Stimulated activated CD4-positive, alpha-beta T cell treated with anti-CD3 and anti-CD28 coated beads, Interleukin-1b, Interleukin-23, amount 100 ng/mL, for 48 hours (primary cell): ENCODE results near the gene DUS1L.
"Not testable (repeated sequence)": the region's sequence is repeated elsewhere in the genome, so short reads cannot be mapped to it uniquely, and the experiment has no call there.

Source experiments
- DNase-seq: peaks from one replicate; pipeline ENCODE4 v3.0.0-alpha.2; 2020

The DUS1L gene

GRCh38 chr17:82038796-82039409 lies 26.7 kb downstream of the DUS1L start:
- not testable (repeated sequence) for DNase-seq

GRCh38 chr17:82037889-82038195 lies 27.8 kb downstream of the DUS1L start:
- DNase-seq: no peak

GRCh38 chr17:82037092-82037888 lies 28.3 kb downstream of the DUS1L start, which contains the start of gene DCXR:
TSS of gene DCXR (minus strand) at chr17:82037697. CDS start at chr17:82037682, 15 bp downstream.
- peak; percentile 96 for DNase-seq

DNA sequence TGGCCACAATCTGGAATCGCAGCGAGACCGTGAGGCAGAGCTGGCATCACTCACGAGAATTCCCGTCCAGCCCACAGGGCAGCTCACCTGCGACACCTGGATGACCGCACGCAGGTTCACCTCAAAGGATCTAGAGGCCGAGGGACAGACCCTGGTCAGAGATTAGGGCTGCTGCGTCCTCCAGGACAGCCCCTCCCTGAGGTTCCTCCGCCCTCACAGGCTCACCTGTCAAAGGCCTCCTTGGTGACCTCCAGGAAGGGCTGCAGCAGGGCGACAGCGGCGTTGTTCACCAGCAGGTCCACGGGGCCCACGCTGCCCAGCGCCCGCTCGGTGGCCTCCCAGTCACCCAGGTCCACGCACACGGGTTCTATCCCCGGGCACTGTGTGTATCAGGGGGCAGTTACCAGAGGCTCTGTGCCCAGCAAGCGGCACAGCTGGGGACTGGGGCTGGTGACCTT lies 28.9 kb downstream of the DUS1L start:
- DNase-seq: no peak

DNA sequence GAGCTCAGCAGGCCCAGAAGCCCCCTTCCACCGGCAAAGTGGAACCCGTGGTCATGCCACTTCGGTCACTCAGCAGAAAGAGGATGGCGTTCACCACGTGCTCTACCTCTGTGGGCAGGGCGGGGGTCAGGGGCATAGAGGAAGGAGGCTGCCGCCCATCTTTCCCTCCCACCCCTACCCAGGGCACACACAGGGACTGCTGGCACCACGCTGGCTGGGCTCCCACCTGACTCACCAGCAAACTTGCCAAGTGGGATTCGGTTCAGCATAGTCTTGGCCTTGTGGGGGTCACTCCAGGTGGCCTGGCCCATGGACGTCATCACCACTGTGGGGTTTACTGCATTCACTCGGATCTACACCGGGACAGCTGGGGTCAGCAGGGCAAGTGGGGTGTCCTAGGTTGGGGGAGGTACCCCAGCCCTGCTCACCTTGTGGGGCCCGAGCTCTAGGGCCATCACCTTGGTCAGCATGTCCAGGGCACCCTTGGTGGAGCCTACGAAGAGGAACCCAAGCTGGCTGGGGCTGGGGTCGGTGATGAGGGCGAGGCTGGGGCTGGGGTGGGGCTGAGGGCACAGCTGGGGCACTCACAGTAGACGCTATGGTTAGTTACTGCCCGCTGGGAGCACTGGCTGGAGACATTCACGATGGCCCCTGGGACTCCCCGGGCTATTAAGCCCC lies 29.5 kb downstream of the DUS1L start:
- DNase-seq: no peak

GRCh38 chr17:82035488-82035887 lies 30.1 kb downstream of the DUS1L start:
- no peak for DNase-seq

- no peak for DNase-seq
Measured at GRCh38 chr17:82034371-82035011, 31.1 kb downstream of the DUS1L start.

DNA sequence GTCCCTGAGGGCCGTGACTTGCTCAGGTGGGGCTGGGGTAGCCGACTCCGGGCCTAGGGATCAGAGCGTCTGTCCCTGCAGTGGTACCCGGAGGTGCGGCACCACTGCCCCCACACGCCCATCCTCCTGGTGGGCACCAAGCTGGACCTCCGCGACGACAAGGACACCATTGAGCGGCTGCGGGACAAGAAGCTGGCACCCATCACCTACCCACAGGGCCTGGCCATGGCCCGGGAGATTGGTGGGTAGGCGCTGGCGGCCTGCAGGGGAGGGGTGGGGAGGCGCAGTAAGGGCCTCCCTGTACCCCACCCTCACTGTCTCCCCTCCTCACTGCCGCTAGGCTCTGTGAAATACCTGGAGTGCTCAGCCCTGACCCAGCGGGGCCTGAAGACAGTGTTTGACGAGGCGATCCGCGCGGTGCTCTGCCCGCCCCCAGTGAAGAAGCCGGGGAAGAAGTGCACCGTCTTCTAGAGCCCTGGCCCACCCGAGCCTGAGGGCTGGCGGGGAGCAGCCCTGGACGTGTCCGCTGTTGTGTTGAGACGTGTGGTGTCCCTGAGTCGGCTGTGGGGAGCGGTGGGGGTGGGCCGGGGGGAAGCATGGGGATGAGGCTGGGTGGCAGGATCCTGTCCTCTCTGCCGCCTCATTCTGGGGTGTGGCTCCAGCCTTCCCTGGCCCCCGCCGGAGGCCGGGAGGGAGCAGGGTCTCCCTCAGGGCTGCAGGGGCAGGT lies 32.1 kb downstream of the DUS1L start:
- no peak for DNase-seq

DNA sequence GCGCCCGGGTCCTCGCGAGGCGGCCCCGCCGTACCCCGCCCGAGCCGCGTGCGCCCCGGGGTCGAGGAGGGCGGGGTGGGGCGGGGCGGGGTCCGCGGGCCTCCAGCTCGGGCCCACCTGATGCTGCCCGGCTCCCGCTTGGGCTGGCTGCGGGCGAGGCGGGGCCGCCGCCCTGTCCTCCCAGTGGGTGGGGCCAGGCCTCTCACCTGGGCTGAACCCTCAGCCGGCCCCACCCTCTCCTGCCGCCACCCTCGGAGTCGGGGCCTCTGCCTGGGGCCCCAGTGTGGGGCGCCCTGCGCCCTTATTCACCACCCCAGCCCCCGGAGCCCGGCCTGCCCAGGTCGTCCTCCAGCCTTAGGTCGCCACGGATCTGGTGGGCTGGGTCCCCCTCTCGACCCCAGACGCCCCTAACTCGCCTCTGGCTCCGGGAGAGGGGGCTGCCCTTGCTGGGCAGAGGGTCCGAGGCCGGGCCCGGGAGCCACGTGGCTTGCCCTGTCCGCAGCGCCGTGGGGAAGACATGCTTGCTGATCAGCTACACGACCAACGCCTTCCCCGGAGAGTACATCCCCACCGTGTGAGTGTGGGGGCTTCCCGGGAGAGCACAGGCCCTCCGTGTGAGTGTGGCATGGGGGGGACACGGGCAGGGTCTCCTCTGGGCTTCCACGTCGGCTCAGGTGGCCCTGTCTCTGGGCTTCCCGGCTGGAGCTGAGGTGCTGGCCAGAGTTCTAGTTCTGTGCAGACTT lies 33.5 kb downstream of the DUS1L start:
- peak; percentile 47 for DNase-seq

GRCh38 chr17:82031303-82031884 lies 34.2 kb downstream of the DUS1L start, which contains the start of gene RAC3:
TSS of gene RAC3 (plus strand) at chr17:82031678. CDS start at chr17:82031762, 84 bp downstream.
- DNase-seq: no peak

DNA sequence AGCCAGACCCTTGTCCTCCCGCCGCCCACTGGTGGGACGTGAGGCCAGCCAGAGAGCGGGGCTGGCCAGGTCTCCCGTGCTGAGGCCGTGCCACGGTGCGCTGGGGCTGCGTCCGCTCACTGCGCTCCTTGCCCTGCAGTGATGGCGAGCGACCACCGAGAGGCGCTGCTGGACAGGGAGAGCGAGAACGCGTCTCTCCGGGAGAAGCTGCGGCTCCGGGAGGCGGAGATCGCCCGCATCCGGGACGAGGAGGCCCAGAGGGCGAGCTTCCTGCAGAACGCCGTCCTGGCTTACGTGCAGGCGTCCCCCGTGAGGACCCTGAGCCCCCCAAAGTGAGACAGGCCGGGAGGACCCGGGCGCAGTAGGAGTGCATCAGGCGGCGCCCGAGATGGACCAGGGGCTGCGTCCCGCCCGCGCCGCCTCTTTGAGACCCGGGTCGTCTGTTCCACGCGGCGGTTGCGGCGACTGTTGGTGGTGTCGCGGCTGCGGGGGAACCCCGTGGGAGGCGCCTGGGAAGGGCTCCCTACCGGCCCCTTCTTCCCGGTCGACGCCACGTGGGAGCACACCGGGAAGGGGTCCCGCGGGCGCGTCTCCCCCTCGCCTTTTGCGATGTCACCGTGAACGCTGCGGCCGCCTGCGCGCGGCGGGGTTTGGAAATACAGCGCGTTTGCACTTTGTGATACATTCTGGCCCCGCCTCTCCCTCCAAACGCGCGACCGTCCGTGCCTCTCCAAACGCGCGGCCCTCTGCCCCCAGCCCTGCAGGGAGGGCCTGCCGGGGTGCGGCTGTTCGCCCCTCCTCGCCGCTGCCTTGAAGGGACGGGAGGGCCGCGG lies 34.9 kb downstream of the DUS1L start:
- peak; percentile 81 for DNase-seq

GRCh38 chr17:82029990-82030469 lies 35.6 kb downstream of the DUS1L start:
- no peak for DNase-seq

DNA sequence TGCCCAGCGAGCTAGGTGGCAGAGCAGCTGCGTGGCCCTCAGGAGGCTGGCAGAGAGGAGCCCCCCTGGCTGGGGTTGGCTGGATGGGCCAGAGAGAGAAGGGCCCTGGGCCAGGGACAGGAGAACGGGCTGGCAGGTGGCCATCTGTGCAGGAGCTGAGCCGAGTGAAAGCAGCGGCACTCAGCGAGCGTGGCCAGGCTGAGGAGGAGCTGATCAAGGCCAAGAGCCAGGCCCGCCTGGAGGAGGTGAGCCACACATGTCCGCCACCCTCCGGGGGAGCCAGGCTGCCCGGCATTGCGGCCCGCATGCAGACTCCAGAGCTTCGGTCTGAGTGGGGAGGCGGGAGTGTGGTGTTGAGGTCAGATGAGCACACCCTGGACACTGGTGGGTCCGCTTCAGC lies 36.2 kb downstream of the DUS1L start:
- DNase-seq: no peak

DNA sequence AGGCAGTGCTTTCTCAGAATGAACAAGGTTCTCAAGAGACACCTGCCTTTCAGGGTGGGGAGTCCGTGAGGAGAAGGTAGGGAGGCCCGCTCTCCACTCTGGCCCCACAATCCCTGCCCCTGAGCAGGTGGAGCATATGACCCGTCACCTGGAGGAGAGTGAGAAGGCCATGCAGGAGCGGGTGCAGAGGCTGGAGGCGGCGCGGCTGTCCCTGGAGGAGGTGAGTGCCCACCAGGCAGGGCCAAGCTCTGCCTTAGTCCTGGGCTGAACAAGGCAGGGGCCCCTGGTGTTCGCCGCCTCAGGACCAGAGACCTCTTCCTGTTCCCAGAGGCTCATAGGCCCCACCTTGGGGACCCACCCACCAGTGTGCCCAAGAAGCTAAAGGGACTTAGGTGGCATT lies 36.6 kb downstream of the DUS1L start:
- DNase-seq: no peak

DNA sequence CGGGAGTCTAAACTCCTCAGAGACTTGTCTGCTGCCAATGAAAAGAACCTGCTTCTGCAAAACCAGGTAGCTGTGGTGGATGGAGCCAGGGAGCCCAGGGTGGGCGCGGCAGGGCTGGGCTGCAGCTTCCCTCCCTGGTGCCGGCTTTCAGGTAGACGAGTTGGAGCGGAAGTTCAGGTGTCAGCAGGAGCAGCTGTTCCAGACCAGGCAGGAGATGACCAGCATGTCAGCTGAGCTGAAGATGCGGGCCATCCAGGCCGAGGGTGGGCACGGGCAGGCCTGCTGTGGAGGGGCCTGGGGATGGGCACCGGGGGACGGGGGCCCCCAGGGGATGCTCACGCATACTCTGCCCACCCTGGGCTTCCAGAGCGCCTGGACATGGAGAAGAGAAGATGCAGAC lies 37.4 kb downstream of the DUS1L start:
- DNase-seq: no peak

GRCh38 chr17:82025401-82026107 lies 40.0 kb downstream of the DUS1L start:
- no peak for DNase-seq

- DNase-seq: no peak
Measured at GRCh38 chr17:82024859-82025258, 40.7 kb downstream of the DUS1L start.

DNA sequence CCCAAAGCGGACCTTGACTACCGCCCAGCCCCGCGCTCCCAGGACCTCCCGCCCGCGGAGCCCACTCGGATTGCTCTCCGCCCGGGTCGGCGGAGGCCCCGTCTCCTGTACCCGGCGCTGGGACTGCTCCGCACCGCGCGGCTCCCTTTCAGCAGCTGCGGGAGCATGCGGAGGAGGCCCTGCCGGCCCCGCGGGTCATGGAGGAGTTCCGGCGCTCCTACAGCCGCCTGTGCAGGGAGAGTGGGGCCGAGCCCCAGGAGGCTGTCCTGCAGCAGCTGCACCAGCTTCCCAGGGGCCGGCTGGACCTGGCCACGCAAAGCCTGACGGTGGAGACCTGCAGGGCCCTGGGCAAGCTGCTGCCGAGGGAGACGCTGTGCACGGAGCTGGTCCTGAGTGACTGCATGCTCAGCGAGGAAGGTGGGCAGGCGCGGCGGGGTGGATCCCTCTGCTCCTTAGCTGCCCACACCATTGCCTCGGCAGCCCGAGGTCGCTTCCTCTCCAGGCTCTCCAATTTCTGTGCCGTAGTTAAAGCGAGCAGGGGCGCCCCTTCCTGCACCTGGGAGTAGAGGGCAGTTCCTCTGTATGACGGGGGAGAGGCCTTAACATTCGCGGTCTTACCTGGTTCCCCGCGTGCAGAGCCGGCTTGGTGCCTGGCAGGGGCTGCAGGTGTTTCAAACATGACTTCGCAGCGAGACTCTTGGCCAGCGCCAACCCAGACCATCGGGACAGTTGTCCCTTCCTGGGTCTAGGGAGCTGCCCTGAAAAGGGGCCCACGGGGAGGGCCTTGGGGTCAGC lies 42.0 kb downstream of the DUS1L start:
- DNase-seq: no peak

GRCh38 chr17:82022981-82023446 lies 42.6 kb downstream of the DUS1L start, which contains the start of gene LRRC45:
TSS of gene LRRC45 (plus strand) at chr17:82023305. CDS start at chr17:82023644, 339 bp downstream.
- DNase-seq: peak; percentile 100
